AML-193 (cell line): Measurements from ENCODE around the gene IGF2BP2.

Experiments
- DNase-seq, 2 experiments: peaks; one replicate each; lab custom pipeline; 2025; lab: John Stamatoyannopoulos, UW

The IGF2BP2 gene

DNA sequence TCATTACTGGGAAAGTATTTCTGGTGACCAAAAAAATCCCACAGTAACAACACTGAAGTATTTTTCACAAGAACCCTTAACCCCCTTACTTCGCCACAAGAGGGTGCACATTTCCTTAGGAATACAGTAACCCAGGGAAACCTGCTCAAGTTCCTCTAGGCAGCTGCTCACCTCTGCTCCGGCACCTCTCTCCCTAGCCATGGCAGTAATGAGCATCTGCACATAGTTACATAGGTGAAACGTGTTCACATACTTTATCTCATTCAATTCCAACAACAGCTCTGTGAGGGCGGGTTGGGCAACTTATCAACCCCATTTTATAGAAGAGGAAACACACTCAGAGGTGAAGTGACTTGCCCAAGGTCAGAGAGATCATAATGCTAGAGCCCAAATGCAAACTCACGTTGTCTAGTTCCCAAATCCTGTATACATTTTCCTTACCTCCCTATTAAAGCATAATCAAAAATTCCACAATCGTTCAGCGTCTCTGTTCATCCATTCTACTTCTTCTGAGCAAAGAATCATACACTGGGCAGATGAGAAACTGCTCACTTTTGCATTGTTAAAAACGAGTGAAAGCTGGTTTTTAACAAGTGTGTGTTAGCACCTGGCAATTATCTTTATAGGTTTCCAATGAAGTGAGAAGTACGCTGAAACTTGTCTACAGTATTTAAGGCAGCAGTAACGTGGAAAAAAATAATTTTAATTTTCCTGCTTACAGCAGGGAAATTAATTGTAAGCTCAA is 90.7 kb downstream of the IGF2BP2 start:
- DNase-seq: peak; percentile 55 to 62

DNA sequence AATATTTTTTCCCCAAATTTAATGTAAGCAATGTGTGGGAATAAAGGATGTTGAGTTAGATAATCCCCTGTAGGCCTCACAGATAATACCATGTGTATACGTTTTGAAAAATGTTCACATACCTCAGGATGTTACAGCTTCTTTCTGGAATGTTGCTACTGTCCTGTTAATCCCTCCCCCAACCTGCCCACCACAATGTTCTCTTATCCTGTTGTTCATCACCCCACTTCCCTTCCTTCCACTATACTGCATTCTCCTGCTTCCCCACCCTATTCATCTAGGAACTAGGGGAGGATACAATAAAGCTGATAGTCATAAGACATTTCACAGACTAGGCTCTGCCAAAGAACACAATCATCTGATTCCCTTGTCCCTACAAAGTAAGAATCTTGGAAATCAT is 92.1 kb downstream of the IGF2BP2 start:
- DNase-seq: no peak

DNA sequence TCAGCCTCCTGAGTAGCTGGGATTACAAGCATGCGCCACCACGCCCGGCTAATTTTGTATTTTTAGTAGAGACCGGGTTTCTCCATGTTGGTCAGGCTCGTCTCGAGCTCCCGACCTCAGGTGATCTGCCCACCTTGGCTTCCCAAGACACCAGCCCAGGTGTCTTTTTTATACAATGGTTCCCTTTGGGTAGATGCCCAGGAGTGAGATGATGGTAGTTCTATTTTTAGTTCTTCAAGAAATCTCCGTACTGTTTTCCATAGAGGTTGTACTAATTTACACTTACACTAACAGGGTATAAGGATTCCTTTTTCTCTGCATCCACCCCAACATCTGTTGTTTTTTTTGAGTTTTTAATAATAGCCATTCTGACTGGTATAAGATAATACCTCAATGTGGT is 94.3 kb downstream of the IGF2BP2 start:
- no peak for DNase-seq

DNA sequence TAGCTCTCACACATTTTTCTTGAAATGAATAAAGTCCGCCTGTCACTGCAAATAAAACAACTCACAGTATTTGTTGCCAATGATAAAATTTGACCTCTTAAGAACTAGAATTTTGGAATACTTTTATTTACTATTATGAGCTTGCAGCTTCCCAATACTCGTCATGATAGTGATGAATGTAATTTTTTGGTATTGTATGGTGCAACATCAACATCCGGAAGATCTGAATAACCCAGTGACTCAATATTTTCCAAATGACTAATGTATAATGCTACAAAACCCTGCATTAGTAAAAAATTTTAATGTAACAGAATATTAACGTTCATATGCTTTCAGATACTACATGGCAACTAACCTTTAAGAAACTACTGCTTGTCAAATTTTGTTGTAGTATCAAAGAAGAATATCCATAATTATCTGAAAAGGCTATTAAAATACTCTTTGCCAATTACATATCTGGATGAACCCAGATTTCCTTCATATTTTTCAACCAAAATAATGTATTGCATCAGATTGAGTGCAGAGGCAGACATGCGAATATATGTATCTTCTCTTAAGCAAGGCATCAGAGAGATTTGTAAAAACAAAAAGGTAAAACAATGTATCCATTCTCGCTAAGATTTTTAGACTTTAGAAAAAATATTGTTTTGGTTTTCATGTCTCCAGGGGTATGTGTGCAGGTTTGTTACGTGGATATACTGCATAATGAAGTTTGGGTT is 95.3 kb downstream of the IGF2BP2 start:
- DNase-seq: no peak

DNA sequence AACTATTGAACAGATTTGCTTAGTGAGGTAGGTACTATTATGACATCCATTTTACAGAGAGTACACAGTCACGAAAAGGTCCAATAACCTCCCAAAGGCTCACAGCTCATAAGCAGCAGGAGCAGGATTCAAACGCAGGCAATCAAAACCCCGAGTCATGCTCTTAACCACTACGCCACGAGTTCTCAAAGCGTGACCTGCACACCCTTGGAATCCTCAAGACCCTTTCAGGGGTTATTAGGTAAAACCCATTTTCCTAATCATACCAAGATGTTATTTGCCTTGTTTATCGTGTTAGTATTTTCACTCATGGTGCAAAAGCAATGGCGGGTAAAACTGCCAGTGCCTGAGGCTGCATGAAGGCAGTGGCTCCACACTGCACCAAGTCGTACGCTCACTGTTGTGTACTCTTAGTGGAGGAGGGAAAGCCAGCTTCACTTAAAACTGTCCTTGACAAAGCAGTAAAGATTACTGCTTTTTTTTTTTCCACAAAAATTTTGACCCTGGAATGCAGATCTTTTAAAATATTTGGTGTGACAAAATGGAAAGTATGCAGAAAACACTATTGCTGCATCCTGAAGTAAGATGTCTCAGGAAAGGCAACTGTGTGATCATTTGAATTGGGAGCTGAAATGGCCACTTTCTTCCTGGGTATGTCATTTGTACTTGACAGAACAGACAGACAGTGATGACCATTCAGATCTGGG is 96.1 kb downstream of the IGF2BP2 start:
- DNase-seq: no peak

DNA sequence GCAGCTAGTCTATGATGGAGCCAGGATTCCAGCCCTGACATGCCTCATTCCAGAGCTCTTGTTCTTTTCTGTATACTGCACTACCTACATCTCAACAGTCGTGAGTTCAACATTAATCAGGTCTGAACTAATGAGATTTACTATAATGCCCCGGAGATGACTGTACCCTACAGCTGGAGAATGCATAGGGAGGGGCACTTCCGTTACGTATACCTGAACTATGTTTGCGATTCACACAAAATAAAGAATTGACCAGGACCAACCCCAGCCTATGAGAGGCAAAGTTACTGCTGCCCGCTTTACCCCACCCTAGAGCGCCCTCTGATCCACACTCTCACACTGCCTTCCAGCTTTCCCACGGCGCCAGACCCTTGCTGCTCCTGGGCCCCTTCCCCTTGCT is 97.0 kb downstream of the IGF2BP2 start:
- no peak for DNase-seq

DNA sequence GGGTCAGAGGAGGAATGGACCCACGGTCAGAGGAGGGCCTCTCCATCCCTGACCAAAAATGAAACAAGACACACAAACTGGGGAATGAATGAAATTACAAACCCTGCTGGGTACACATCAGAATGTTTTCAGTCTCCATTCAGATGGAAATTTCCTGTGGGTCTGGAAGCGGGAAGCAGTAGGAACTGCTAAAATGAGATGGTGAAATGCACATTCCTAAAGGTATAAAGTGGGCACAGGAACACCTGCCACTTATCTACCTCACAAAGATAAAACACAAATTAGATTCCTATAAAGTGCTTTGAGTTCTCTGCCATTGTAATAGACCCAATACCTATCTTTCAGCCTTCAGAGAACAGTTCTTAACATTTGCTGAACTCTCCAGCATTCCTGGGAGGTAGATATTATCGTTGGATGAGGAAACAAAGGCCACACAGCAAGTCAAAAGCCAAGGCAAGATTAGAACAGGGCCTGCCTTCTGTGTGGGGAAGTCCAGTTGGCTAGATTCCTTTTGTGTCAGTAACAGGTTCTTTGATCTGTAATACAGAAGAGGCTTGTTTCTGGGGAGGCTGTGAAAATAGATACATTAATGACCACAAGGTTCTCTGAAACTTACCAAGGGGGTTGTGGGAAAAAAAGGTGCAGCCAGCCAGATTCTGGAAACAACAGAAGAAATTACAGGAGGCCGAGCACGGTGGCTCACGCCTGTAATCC is 98.4 kb downstream of the IGF2BP2 start:
- DNase-seq: no peak

DNA sequence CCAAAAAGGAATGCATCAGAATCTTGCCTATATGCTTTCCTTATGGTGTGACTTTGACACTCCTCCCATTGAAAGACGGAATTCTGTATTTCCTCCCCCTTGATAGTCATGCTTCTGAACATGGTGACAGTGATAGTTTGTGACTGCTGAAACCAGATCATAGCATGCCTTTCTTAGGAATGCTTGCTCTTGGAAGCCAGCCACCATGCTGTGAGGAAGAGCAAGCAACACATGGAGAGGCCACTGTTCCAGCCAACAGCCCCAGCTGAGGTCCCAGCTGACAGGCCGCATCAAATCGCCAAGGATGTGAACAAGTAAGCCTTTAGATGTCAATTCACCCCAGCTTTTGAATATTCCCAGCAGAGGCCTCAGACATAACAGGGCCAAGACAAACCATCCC is 100.1 kb downstream of the IGF2BP2 start:
- DNase-seq: no peak

DNA sequence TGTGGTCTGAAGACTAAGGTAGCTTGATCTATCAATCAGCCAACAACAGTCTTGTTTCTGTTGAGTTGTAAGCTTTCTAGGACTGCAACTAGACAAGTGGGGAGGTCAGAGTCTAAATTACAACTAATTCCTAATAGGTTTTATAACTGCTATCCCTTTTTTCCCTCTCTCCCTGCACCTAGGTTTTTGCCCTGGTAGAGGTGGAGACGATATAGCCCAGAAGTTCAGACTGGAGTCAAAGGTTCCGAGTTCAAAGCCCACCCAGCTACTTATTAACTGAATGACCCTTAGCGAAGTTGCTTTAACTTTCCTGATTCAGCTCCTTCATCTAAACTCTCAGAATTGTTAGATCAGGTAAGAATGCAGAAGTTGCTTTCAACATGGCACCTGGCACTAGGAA is 100.6 kb downstream of the IGF2BP2 start:
- no peak for DNase-seq

DNA sequence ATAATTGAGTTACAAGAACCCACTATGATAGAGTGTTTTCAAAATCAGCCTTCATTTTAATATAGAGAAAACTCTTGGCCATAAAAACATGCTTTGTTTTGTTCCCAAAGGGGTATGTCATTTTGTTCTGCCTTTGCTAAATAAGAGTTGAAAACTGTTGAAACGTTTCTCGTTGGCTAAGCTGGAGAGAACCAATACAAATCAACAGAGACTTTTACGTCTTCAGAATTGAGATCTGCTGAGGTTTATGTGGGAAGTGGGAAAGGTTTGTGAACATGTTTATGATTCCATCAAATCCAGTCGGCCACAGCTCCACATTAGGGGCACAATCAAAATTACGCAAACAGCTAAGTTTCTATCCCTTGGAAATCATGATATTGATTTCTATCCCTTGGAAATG is 102.0 kb downstream of the IGF2BP2 start:
- DNase-seq: no peak

DNA sequence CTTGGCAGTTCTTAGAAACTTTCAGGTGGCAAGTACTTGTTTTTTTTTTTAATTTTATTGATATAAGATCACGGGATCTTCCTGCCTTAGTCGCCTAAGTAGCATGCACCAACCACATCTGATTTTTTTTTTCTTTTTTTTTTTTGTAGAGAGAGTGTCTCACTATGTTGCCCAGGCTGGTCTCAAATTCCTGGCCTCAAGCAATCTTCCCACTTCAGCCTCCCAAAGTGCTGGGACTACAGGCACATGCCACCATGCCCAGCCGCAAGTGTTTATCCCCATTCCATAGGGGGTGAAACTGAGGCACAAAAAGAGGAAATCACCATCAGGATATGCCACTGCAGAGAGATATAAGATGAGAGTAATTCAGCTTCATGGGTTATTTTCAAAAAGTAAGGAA is 102.9 kb downstream of the IGF2BP2 start:
- no peak for DNase-seq

DNA sequence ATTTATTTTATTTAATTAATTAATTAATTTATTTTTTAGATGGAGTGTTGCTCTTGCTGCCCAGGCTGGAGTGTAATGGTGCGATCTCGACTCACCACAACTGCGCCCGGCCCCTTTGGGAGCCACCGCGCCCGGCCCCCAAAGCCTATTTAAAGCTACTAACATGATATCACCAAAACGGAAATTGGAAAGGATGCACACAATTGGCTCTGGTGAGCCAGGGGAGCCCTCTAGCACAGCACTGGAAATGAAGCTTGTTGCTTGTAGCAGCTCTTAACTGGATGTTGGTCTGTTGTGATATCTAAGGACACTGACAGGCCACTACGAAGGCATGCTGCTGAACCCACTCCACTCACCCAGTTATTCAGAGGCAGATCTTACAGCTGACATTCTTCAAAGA is 104.5 kb downstream of the IGF2BP2 start:
- no peak for DNase-seq

DNA sequence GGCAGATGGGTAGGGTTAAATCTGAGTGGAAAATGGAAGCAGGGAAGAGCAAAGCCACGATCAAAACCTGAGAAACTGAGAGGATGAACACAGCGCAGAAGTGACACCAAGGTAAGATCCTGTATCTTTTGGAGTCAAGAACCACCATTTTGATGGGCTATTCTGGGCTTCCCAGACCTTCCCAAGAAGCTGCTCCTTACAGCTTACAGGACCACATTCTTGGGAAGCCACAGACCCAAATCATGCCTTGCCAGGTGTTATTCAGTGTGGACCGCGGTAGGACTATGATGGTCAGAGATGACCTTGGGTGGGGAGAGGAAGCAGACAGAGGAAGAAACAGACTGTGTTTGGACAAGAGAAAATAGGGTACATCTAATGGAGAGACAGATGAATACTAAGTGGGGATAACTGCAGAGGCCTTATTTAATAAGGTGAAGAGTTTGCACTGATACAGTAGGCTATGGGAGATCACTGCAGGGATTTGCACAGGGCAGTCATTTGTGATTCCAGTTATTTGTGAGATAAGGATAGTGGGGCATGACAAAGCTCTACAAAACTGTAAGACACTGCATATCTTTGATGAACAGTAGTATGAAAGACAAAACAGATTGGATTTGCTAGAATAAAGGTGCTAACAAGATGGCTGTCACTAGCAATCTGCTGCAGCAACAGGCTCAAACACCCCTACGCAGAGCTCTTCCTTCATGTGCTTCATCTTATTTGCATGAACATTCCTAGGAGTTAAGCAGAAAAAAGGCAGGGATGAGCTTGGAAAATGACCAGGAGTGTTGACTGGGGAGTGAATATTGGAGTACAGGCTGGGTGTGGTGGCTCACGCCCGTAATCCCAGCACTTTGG is 105.9 kb downstream of the IGF2BP2 start:
- no peak for DNase-seq

DNA sequence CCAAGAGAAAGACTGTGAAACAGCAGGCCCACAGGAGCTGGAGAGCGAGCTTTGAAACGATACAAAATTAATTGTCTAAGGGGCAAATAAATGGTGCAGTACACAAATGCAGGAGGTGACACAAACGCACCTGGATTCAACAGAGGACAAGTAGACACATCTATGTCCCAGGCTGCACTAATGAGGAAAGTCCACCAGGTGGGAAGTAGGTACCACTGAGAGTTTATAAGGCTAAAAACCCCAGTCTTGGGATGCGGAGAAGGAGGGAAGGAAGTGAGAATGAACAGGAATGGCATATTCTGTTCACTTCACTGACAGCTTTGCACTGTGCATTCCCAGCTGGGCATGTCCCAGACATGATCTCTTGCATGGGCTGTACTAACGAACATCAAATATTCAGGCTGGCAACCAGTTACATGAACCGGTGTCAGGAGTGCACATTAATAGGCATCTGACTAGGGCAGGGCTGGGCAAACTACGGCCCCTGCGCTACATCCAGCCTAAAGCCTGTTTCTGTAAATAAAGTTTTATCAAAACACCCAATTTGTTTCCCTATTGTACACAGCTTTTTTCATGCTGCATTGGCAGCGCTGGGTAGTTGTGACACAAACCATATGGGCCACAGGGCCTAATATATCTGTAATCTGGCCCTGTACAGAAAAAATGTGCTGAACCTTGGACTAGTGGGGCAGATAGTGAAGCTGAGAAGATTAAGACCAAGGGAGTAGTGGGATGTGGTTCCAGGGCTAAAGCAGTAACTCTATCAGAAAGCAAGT is 107.0 kb downstream of the IGF2BP2 start:
- no peak for DNase-seq

DNA sequence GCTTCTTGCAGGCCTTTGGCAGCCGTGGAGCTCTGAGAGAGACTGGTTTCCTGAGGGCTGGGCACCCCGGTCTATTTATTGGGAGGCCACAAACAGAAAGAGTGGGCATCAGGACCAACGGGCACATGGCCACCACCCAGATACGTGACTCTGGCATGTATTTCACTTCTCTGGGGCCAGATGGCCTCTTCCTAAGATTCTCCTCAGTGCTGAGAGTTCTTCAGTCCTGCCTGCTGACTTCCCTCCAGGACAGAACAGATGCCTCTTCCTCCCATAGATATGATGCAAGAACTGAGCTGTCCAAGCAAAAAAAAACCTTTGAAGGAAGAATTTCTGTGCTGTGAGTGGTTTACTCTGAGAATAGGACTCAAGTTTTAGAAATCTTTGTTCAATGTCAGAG is 107.7 kb downstream of the IGF2BP2 start:
- DNase-seq: no peak

DNA sequence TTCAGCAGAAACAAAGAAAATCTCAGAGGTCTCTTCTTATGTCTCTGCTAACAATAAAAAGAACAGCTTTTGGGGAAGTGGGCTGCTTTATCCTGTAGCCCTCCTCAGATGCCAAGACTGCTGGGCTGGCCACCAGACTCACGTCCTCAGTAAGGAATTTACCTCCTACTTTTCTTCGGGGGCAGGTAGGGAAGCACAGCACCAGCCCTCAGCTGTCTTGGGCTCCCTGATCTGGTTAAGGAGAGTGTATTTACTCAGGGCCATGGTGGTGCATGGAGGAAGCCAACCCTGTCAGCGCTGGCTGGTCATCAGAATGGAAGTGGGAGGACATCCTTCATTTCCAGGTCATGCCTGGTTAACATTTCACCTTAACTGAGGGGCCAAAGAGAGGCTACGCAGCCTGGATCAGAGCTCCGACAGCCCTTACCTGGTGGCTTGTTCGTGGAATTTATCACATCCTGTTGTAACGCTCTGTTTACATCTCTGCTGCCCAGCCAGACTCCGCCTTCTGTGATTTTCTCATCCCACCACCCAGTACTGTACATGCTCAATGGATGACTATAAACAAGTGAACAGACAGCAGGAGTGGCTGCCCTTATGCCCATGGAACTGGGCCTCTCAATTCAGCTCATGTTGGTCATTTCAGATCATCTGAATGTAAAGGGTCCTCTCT is 108.3 kb downstream of the IGF2BP2 start:
- no peak for DNase-seq

DNA sequence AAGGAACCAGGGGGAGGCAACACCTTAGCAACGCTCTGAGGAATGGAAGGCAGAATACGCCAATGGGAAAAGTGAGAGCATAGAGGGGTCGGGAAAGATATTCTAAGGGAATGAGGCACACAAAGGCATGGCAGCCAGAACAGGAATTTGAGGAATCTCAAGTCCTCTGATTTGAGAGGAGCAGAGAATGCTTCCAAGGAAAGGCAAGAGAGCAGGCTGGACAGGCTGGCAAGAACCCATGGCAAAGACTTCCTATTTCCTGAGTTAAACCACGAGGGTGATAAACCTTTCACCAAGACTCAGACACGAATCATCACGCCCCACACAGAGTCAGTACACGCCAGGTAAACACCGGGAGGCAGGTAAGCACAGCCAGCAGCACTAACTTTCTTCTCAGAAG is 109.8 kb downstream of the IGF2BP2 start:
- no peak for DNase-seq

DNA sequence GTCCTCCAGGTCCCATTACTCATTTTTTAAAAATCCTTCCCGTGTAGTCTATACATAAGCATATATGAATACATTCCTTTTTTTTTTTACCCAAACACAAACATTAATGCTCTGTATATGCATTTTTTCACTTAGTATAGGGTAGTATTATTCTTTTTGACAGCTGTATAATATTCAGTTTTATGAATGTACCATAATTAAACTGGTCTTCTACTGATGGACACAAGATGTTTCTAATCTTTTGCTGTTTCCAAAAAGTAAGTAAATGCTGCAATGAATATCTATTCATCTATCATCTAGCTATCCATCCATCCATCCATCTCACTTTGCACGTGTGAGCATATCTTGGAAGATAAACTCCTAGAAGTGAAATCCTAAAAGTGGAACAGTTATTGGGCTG is 110.8 kb downstream of the IGF2BP2 start:
- DNase-seq: no peak

DNA sequence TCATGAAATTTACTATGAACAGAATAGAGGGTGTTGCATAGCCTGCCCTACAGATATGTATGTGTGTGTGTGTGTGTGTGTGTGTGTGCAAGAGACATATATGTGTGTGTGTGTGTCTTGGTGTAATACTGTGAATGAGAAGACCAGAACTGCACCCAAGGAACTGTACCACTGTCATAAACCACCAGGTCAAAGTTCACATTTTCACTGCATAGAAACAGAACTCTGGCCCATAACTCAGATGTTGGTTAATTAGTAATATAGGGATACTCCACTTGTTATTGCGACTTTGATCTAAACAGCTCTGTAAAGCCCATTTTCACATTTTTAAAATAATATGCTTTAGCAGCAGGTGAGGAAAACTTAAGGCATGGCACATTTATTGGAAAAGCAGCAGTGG is 111.8 kb downstream of the IGF2BP2 start:
- no peak for DNase-seq

DNA sequence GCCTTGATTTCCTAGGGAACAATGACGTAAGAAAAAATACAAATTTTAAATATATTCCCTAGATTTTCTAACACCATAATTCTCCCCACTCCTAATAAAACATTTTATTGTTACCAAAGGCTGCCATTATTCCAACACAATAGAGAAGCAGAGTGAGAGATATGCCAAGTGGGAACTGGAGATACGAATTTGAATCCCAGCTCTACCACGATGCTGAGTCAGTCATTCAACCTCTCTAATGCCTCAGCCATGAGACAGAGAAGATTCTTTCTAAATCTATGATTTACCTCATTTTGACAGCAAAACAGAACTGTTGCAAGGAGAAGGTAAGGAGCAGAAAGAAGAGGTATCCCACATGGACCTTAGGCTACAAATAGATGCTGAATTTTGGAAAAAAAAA is 112.5 kb downstream of the IGF2BP2 start:
- DNase-seq: no peak
